Mononuclear cell (primary cell): ENCODE data around the gene SETD7. TPM values are rescaled to one million over a fixed set of nuclear protein-coding genes. Genes with fewer than 3 reads are reported as not detected.

Source experiments
- H3K27me3 ChIP-seq: 2 replicates; pipeline ENCODE4 v1.6.0; 2011; ENCODE audit warnings: low read length, control low read depth; ENCODE audit not compliant: insufficient read depth
- H3K4me1 ChIP-seq: 2 replicates; pipeline ENCODE4 v1.5.1; 2011; ENCODE audit warnings: mild to moderate bottlenecking, low read length, control low read depth; ENCODE audit not compliant: insufficient read depth
- H3K4me3 ChIP-seq: 2 replicates; pipeline ENCODE4 v1.5.1; 2011; ENCODE audit warnings: mild to moderate bottlenecking, low read length, moderate library complexity
- H3K9me3 ChIP-seq: 2 replicates; pipeline ENCODE4 v1.5.1; 2011; ENCODE audit warnings: low read depth, mild to moderate bottlenecking, control low read depth, low read length
- total RNA-seq: library from RNA; depleted of rRNA; stranded (reverse); fragments of >200 nt; gene quantifications from one replicate; pipeline ENCODE4 v1.2.3, GENCODE V29; 2012

Gene SETD7
- total RNA-seq, 1 donor = 33.2 TPM

GRCh38 chr4:139540161-139540560 lies 15.9 kb downstream of the SETD7 start:
- H3K27me3 ChIP-seq = no peaks in the 10 kb centered on the region
- no peaks in the 10 kb centered on the region for H3K4me1 ChIP-seq
- H3K9me3 ChIP-seq = no peaks in the 10 kb centered on the region
- no peak overlapping the region for H3K4me3 ChIP-seq

- H3K4me1 ChIP-seq = no peaks in the 10 kb centered on the region
- H3K9me3 ChIP-seq = no peaks in the 10 kb centered on the region
- no peak overlapping the region for H3K4me3 ChIP-seq
- no peaks in the 10 kb centered on the region for H3K27me3 ChIP-seq
These were observed 18.7 kb downstream of the SETD7 start for GRCh38 chr4:139537292-139537691.

GRCh38 chr4:139535871-139536234 lies 20.2 kb downstream of the SETD7 start:
- H3K9me3 ChIP-seq = no peaks in the 10 kb centered on the region
- no peak overlapping the region for H3K4me3 ChIP-seq
- H3K27me3 ChIP-seq = no peaks in the 10 kb centered on the region
- H3K4me1 ChIP-seq = no peaks in the 10 kb centered on the region

DNA sequence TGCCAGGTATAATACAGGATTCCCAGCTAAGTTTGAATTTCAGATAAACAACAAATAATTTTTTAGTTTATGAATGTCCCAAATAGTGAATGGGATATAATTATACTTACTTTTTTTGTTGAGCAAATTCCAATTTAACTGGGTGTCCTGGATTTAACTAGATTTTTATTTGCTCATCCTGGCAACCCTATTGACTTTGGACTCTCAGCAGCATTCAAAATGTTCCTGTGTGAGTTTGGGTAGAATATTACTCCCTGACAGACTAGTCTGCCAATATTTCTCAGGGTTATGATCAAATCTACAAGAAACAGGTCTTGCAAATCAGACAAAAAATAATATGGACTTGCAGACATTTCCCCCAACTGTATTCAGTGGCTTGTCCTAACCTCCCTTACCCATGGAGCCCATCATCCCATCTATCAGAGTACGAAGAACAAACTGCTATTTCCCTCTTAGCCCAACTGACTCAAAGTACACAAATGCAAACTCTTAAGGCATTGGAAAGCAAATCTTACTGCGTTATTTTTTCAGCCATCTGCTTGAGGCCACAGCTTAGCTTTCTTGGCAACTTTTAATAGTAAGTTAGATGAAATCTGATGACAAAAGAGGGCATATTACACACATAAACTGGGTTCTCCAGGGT lies 20.7 kb downstream of the SETD7 start:
- Histone ChIP-seq H3K9me3 (no peaks in the 10 kb centered on the region), H3K27me3 (no peaks in the 10 kb centered on the region)

DNA sequence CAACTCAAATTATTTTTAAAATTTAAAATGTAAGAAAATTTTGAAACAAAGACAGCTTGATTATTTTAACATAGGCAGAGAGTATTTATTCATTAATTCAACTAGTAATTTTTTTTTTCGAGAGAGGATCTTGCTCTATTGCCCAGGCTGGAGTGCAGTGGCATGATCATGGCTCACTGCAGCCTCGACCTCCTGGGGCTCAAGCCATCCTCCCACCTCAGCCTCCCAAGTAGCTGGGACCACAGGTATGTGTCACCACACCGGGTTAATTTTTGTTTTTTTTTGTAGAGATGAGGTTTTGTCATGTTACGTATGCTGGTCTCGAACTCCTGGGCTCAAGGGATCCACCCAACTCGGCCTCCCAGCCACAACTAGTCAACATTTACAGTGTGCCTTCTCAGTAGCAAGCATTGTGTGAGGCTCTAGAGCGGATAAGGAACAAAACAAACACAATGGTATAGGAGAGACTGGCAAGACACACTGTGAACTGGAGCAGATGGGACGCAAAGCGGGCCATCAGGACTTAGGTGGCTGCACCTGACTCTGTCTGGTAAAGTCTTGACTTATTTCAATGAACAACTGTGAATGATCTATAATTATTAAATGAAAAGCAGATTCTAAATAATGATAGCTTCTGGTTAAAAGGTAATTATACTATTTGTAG lies 21.6 kb downstream of the SETD7 start:
- Histone ChIP-seq H3K27me3 (no peaks in the 10 kb centered on the region), H3K4me1 (no peaks in the 10 kb centered on the region), H3K9me3 (no peaks in the 10 kb centered on the region), H3K4me3 (no peak overlapping the region)

More for the DNA sequence above, 20.7 kb downstream of the SETD7 start:
- Histone ChIP-seq H3K4me3 (no peak overlapping the region), H3K4me1 (no peaks in the 10 kb centered on the region)

DNA sequence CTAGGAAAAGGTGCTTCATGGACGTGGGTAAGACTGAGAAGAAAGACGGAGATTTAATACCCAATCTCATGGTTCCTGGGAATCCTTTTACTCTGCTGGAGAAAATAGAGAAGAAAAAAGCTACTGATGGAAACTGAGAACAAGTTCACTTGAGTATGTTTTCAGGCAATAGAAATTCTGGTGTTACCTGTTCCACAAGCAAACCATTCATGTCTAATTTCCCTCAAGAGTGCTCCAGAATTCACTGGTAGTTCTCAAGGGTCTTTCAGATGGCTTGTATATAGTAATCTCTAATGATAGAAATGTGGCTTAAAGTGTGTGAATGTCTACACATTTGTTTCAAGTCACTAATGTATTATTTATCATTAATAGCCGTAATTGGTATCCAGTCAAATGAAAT lies 22.5 kb downstream of the SETD7 start:
- H3K4me1 ChIP-seq = peaks cover 8% of the 10 kb centered on the region

DNA sequence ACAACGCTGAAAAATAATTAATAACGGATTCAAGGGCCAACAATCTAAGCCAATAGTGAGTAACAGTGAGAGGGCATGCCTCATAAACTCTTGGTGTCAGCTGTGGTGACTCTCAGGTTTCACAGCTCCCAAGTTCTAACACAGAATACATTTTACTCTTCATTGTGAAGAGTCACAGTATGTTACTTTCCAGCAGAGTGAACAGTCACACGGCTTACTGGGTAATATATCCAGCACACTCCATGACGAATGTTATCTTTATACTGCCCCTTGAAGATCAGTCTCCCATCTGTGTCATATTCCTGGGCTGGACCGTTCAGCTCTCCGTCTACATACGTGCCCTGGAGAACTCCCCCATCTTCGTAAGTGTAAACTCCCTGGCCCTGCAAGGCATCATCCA lies 23.1 kb downstream of the SETD7 start:
- peaks cover 8% of the 10 kb centered on the region for H3K4me1 ChIP-seq
- no peaks in the 10 kb centered on the region for H3K9me3 ChIP-seq
- H3K27me3 ChIP-seq = no peaks in the 10 kb centered on the region
- no peak overlapping the region for H3K4me3 ChIP-seq

More for the DNA sequence above, 22.5 kb downstream of the SETD7 start:
- Histone ChIP-seq H3K27me3 (no peaks in the 10 kb centered on the region), H3K9me3 (no peaks in the 10 kb centered on the region), H3K4me3 (no peak overlapping the region)

GRCh38 chr4:139530833-139531427 lies 25.1 kb downstream of the SETD7 start:
- Histone ChIP-seq H3K9me3 (no peaks in the 10 kb centered on the region), H3K4me1 (peaks cover 9% of the 10 kb centered on the region), H3K27me3 (no peaks in the 10 kb centered on the region), H3K4me3 (no peak overlapping the region)

DNA sequence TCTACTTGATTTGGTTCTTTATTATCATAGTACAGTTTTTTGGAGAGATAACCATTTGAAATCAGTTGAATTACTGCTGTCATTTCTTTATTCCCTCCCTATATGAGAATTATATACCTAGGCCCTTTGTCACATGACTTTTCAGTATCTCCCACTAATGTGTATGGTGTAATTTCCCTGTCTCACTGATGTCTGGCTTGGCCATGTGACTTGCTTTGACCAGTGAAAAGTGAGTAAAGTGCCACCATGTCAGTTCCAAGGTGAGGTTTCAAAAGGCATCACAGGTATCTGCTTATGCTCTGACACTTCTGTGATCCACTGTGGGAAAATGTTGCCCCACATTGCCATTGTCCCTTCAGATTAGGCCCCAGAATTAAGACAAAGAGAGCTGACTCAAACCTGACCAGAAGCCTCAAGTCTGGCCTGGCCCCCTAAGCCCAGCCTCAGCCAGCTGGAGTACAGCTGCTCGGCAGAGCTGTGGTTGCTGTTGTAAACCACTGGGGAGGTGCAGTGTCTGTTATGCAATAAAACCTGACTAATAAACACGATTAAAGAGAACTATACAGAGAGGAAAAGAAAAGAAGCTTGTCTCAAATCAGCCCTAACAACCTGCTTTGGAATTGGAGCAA lies 27.5 kb downstream of the SETD7 start:
- H3K27me3 ChIP-seq = no peaks in the 10 kb centered on the region
- no peaks in the 10 kb centered on the region for H3K9me3 ChIP-seq
- H3K4me1 ChIP-seq = peaks cover 13% of the 10 kb centered on the region
- no peak overlapping the region for H3K4me3 ChIP-seq

DNA sequence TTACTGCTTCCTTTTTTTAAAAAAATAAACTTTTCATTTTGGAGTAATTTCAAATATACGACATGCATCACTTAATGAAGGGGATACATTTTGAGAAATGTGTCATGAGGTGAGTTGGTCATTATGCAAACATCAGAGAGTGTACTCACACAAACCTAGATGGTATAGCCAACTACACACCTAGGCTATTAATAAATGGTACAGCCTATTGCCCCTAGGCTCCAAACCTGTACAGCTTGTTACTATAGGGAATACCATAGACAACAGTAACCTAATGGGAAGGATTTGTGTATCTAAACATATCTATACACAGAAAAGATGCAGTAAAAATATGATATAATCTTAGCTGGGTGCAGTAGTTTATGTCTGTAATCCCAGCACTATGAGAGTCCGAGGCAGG lies 29.1 kb downstream of the SETD7 start:
- H3K4me1 ChIP-seq = peaks cover 25% of the 10 kb centered on the region
- no peaks in the 10 kb centered on the region for H3K9me3 ChIP-seq
- H3K4me3 ChIP-seq = no peak overlapping the region
- H3K27me3 ChIP-seq = no peaks in the 10 kb centered on the region

DNA sequence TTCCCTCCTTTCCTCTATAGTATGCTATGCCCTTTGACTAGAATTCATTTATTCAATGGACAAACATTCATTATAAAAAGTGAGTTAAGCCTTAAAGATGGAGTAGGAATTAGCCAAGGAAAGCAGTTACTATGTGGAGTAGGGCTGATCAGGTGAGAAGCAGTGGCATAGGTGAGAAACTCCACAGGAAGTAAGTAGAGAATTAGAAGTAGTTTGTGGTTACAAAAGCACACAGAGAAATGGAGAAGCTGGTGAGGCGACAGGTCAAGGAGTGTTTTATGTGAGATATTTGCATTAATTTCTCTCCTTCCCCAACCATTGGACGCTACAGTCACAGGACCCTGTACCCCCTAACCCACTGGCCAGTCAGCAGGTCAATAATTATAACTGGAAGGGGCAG lies 30.6 kb downstream of the SETD7 start:
- Histone ChIP-seq H3K27me3 (no peaks in the 10 kb centered on the region), H3K4me1 (peaks cover 32% of the 10 kb centered on the region), H3K4me3 (no peak overlapping the region), H3K9me3 (no peaks in the 10 kb centered on the region)

- Histone ChIP-seq H3K4me3 (no peak overlapping the region), H3K4me1 (peaks cover 30% of the 10 kb centered on the region), H3K27me3 (no peaks in the 10 kb centered on the region), H3K9me3 (no peaks in the 10 kb centered on the region)
These were observed 31.9 kb downstream of the SETD7 start for GRCh38 chr4:139524062-139524631.

DNA sequence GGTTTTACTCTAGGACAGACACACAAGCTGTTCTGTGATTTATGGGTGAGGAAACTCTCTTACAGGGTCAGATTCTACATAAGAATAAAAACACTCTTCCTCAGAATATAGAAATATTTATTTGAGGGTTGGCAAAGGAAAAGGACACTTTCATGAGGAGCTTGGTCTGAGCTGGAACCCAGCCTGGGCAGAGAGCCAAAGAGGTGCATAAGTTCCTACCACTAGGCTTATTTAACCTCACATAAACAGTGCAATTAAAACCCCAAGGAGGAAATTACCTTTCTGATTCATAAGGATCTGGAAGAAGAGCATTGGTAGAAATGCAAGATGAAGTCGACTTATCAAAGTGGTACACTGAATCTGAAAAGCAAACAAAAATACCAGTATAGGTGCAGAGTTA lies 32.9 kb downstream of the SETD7 start:
- Histone ChIP-seq H3K9me3 (no peaks in the 10 kb centered on the region), H3K4me1 (peaks cover 29% of the 10 kb centered on the region), H3K27me3 (no peaks in the 10 kb centered on the region), H3K4me3 (no peak overlapping the region)

DNA sequence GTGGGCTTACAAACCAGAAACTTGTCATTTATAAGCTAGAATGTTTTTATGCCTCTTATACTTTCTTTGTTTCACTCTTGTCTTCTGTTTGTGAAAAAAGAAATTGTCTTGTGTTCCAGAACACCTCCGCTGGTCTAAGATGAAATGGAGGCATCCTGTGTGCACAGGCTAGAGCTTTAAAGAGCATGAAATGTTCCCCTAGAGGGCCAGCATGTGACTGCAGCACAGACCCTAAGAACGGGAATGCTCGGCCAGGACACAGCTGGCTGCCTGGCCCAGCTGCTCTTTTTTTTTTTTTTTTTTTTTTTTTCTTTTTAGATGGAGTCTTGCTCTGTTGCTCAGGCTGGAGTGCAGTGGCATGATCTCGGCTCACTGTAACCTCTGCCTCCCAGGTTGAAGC lies 33.6 kb downstream of the SETD7 start:
- Histone ChIP-seq H3K27me3 (no peaks in the 10 kb centered on the region), H3K4me1 (peaks cover 29% of the 10 kb centered on the region), H3K4me3 (no peak overlapping the region), H3K9me3 (no peaks in the 10 kb centered on the region)

GRCh38 chr4:139521754-139522401 lies 34.1 kb downstream of the SETD7 start:
- Histone ChIP-seq H3K27me3 (no peaks in the 10 kb centered on the region), H3K4me1 (peaks cover 29% of the 10 kb centered on the region), H3K9me3 (no peaks in the 10 kb centered on the region), H3K4me3 (no peak overlapping the region)
